ENCODE measurements around the gene TMEM132D. TPM values are rescaled to one million over a fixed set of nuclear protein-coding genes. Genes with fewer than 3 reads are reported as not detected.

The TMEM132D gene
- total and polyA plus RNA-seq, 7 donors: 0.01 TPM; not detected in 6

DNA sequence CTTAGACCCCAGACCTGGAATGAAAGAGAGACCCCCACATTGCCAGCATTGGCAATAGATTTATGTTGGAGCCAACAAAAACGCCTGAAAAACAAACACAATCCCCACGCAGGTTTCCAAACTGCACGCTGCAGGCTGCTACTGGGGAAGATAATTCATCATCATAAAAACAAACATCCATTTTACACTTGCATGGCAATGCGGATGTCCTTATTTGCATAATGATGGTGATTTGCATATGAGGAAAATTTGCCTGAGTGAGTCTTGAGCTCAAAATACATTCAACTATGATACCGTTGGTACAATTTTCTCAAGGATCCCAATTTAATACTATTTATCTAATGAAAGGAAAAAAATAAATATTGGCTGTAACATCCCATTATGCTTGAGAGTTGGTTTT is 33.6 kb upstream of the TMEM132D start:
- Histone ChIP-seq H3K36me3 (ENCODE audit: insufficient read depth in 1 of 2, low read depth in 1 of 2) (no peaks in the 10 kb centered on the region), H3K9me3 (no peaks in the 10 kb centered on the region), H3K4me1 (no peaks in the 10 kb centered on the region), H3K27ac (no peak overlapping the region), H3K4me3 (no peak overlapping the region), H3K27me3 (ENCODE audit: insufficient read depth in 3 of 3, low read length in 2 of 3) (no peaks in the 10 kb centered on the region)
- no peak for DNase-seq
- WGBS, 3 donors: 22 to 33% (median 24%) methylated on average over 5 of the region's 5 CpGs
- intact Hi-C loops (cut with DNase I): no loop called here
- no peak for ATAC-seq
- TF ChIP-seq, protein P1, sequence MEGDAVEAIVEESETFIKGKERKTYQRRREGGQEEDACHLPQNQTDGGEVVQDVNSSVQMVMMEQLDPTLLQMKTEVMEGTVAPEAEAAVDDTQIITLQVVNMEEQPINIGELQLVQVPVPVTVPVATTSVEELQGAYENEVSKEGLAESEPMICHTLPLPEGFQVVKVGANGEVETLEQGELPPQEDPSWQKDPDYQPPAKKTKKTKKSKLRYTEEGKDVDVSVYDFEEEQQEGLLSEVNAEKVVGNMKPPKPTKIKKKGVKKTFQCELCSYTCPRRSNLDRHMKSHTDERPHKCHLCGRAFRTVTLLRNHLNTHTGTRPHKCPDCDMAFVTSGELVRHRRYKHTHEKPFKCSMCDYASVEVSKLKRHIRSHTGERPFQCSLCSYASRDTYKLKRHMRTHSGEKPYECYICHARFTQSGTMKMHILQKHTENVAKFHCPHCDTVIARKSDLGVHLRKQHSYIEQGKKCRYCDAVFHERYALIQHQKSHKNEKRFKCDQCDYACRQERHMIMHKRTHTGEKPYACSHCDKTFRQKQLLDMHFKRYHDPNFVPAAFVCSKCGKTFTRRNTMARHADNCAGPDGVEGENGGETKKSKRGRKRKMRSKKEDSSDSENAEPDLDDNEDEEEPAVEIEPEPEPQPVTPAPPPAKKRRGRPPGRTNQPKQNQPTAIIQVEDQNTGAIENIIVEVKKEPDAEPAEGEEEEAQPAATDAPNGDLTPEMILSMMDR (IDR thresholded peaks at IDR 0.05): no peak

- intact Hi-C loops (cut with DNase I): no loop called here
- no peaks in the 10 kb centered on the region for H3K36me3 ChIP-seq (ENCODE audit: insufficient read depth in 1 of 2, low read depth in 1 of 2)
- ATAC-seq: no peak
- no peak for DNase-seq
- TF ChIP-seq, protein P1 (IDR thresholded peaks at IDR 0.05): no peak
- H3K4me1 ChIP-seq: no peaks in the 10 kb centered on the region
- no peak overlapping the region for H3K27ac ChIP-seq
- H3K9me3 ChIP-seq: no peaks in the 10 kb centered on the region
- peaks cover 0 to 3% (median 0%) of the 10 kb centered on the region in 3 donors for H3K27me3 ChIP-seq (ENCODE audit: insufficient read depth in 3 of 3, low read length in 2 of 3)
- no peak overlapping the region for H3K4me3 ChIP-seq
- 74 to 79% (median 77%) methylated on average over 4 of the region's 4 CpGs for WGBS, 3 donors
Measured at GRCh38 chr12:129928643-129929042, 24.8 kb upstream of the TMEM132D start.

GRCh38 chr12:129927316-129927900 is 23.6 kb upstream of the TMEM132D start:
- no peak overlapping the region for H3K4me3 ChIP-seq
- no peak for ATAC-seq
- no peaks in the 10 kb centered on the region for H3K4me1 ChIP-seq
- WGBS, 3 donors: 69 to 87% (median 83%) methylated on average over 10 of the region's 10 CpGs
- no peak overlapping the region for H3K27ac ChIP-seq
- H3K9me3 ChIP-seq: no peaks in the 10 kb centered on the region
- no peak for DNase-seq
- TF ChIP-seq, protein P1 (IDR thresholded peaks at IDR 0.05): no peak
- no peaks in the 10 kb centered on the region for H3K36me3 ChIP-seq (ENCODE audit: insufficient read depth in 1 of 2, low read depth in 1 of 2)
- peaks cover 0 to 3% (median 0%) of the 10 kb centered on the region in 3 donors for H3K27me3 ChIP-seq (ENCODE audit: insufficient read depth in 3 of 3, low read length in 2 of 3)
- intact Hi-C loops (cut with DNase I): no loop called here

DNA sequence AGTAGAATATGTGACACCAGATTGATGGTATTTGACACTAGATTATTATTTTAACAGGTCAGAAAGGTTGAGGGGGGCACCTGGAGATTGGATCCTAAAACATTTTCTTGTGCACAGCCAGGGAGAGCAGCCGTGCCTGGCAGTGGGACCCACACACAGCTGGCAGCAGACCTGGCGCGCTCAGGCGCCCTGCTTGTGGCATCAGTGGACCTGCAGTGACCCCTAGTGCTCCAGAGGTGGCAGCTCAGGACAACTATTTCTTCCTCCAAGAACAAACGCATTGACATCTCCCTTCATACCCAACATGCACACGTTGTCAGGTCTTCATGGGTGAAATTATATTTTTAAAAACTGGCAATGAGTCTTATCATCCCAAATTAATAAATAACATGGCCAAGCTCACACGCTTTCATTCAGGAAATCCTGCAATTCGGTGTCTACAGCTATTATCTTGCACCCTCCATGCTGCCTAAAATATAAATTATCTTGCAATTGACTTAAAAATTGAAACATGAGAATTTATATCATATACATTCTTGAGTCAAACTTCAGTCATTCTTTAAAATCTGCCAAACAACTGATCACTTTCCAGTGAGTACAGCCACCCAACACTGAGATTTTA is 7.7 kb upstream of the TMEM132D start:
- Histone ChIP-seq H3K4me3 (no peak overlapping the region), H3K9me3 (no peaks in the 10 kb centered on the region), H3K27me3 (ENCODE audit: insufficient read depth in 3 of 3, low read length in 2 of 3) (no peaks in the 10 kb centered on the region), H3K4me1 (no peaks in the 10 kb centered on the region), H3K27ac (no peak overlapping the region), H3K36me3 (ENCODE audit: insufficient read depth in 1 of 2, low read depth in 1 of 2) (no peaks in the 10 kb centered on the region)
- DNase-seq (no peak), ATAC-seq (peak in 1 of 4 donors; percentile 56)
- TF ChIP-seq, protein P1 (IDR thresholded peaks at IDR 0.05): peak; percentile 28
- intact Hi-C loops (cut with DNase I): no loop called here
- 4 to 5% (median 5%) methylated on average over 8 of the region's 8 CpGs for WGBS, 3 donors

Measured in psoas muscle (tissue), 8 donors.